K562 (cell line): ENCODE results near the gene GTF3C4.

Source experiments
- CTCF ChIP-seq, 3 experiments: IDR thresholded peaks in 2 of 3; conservative IDR thresholded peaks in 1 of 3; 2 replicates each; pipeline ENCODE4 v1.5.1; 2011 to 2012; ENCODE audit warnings: low read length in 3 of 3, mild to moderate bottlenecking in 3 of 3, control low read depth in 2 of 3, improper control_type of control experiment in 1 of 3, inconsistent platforms in 1 of 3, low read depth in 1 of 3, mixed read lengths in 1 of 3, moderate library complexity in 1 of 3; ENCODE audit not compliant: insufficient read depth in 2 of 3
- GABPB1 ChIP-seq: sonication (generic); formaldehyde crosslinking; IDR thresholded peaks from 2 replicates; pipeline ENCODE4 v1.8.0; 2022; ENCODE audit warnings: mild to moderate bottlenecking, missing genetic modification reagents
- PHTF2 ChIP-seq: fragments of 250-450 bp; sonication (Bioruptor Pico); IDR thresholded peaks from 2 replicates; pipeline ENCODE4 v1.5.0; 2021; ENCODE audit warnings: mild to moderate bottlenecking
- POLR2AphosphoS5 ChIP-seq: IDR thresholded peaks from 2 replicates; pipeline ENCODE4 v1.6.1; 2011; ENCODE audit warnings: mild to moderate bottlenecking, low read depth, low read length, moderate library complexity; ENCODE audit not compliant: control insufficient read depth, insufficient read depth
- ZNF217 ChIP-seq: sonication (generic); formaldehyde crosslinking; IDR thresholded peaks from 2 replicates; pipeline ENCODE4 v1.8.0; 2022; ENCODE audit warnings: mild to moderate bottlenecking, missing genetic modification reagents

GRCh38 chr9:132717326-132717945 lies 47.2 kb downstream of the GTF3C4 start:
- no peak for TF ChIP-seq CTCF (IDR thresholded peaks at IDR 0.05 in 2 of 3, conservative IDR thresholded peaks at IDR 0.05 in 1 of 3; ENCODE audit: insufficient read depth in 2 of 3, low read depth in 1 of 3, low read length in 3 of 3)
- no peak for TF ChIP-seq GABPB1 (CRISPR knock-in tag)
- TF ChIP-seq PHTF2, result no peak
- no peak for TF ChIP-seq ZNF217 (CRISPR knock-in tag)
- no peak for TF ChIP-seq POLR2AphosphoS5
